Trophoblast cell (in vitro differentiated cells and primary cell): Measurements from ENCODE around the gene LIF.

Source experiments
- DNase-seq, 2 donors: peaks; one replicate each; pipeline ENCODE4 v3.0.0-alpha.2; 2016
- H2AFZ ChIP-seq: 2 replicates; pipeline ENCODE4 v1.6.1; 2013; ENCODE audit warnings: low read length, moderate library complexity, mild to moderate bottlenecking; ENCODE audit not compliant: insufficient read depth, poor library complexity
- H2AK5ac ChIP-seq: 2 replicates; pipeline ENCODE4 v1.6.1; 2013; ENCODE audit warnings: mild to moderate bottlenecking, low read length
- H2BK120ac ChIP-seq: 2 replicates; pipeline ENCODE4 v1.6.1; 2013; ENCODE audit warnings: low read length, mild to moderate bottlenecking, moderate library complexity; ENCODE audit not compliant: insufficient read depth, poor library complexity
- H2BK12ac ChIP-seq: 2 replicates; pipeline ENCODE4 v1.6.1; 2013; ENCODE audit warnings: mild to moderate bottlenecking, low read length, moderate library complexity
- H2BK5ac ChIP-seq: 2 replicates; pipeline ENCODE4 v1.6.1; 2013; ENCODE audit warnings: low read length, low read depth, moderate library complexity, mild to moderate bottlenecking; ENCODE audit not compliant: poor library complexity
- H3K14ac ChIP-seq: 2 replicates; pipeline ENCODE4 v1.6.1; 2013; ENCODE audit warnings: mild to moderate bottlenecking, low read length
- H3K18ac ChIP-seq: 2 replicates; pipeline ENCODE4 v1.6.1; 2013; ENCODE audit warnings: mild to moderate bottlenecking, low read length
- H3K23ac ChIP-seq: 2 replicates; pipeline ENCODE4 v1.6.1; 2013; ENCODE audit warnings: low read length
- H3K27ac ChIP-seq: 2 replicates; pipeline ENCODE4 v1.5.1; 2013; ENCODE audit warnings: low read depth, mild to moderate bottlenecking, inconsistent platforms, low read length, moderate library complexity
- H3K27me3 ChIP-seq: 2 replicates; pipeline ENCODE4 v1.6.1; 2013; ENCODE audit warnings: inconsistent platforms, mild to moderate bottlenecking, low read length, moderate library complexity; ENCODE audit not compliant: insufficient read depth
- H3K36me3 ChIP-seq, 2 experiments: 1 replicate in 1 of 2; 2 replicates in 1 of 2; pipeline ENCODE4 v1.6.1; 2013; ENCODE audit warnings: low read length in 2 of 2, mild to moderate bottlenecking in 2 of 2, moderate library complexity in 1 of 2; ENCODE audit not compliant: insufficient read depth in 2 of 2, control insufficient read depth in 1 of 2
- H3K4ac ChIP-seq: 2 replicates; pipeline ENCODE4 v1.6.1; 2013; ENCODE audit warnings: low read depth, mild to moderate bottlenecking, low read length, moderate library complexity
- H3K4me1 ChIP-seq, 2 experiments: 1 replicate in 1 of 2; 2 replicates in 1 of 2; pipeline ENCODE4 v1.6.1; 2013; ENCODE audit warnings: low read length in 2 of 2, mild to moderate bottlenecking in 2 of 2, moderate library complexity in 1 of 2; ENCODE audit not compliant: insufficient read depth in 2 of 2, control insufficient read depth in 1 of 2
- H3K4me2 ChIP-seq: 2 replicates; pipeline ENCODE4 v1.6.1; 2013; ENCODE audit warnings: inconsistent platforms, mild to moderate bottlenecking, low read length, moderate library complexity
- H3K4me3 ChIP-seq: 2 replicates; pipeline ENCODE4 v1.5.1; 2013; ENCODE audit warnings: mild to moderate bottlenecking, low read depth, low read length, inconsistent platforms
- H3K79me1 ChIP-seq: one replicate; pipeline ENCODE4 v1.6.1; 2013; ENCODE audit warnings: low read length
- H3K79me2 ChIP-seq: 2 replicates; pipeline ENCODE4 v1.6.1; 2013; ENCODE audit warnings: low read length, mild to moderate bottlenecking; ENCODE audit not compliant: control insufficient read depth, insufficient read depth, poor library complexity
- H3K9ac ChIP-seq: 2 replicates; pipeline ENCODE4 v1.6.1; 2013; ENCODE audit warnings: mild to moderate bottlenecking, low read length
- H3K9me3 ChIP-seq: 2 replicates; pipeline ENCODE4 v1.6.1; 2013; ENCODE audit warnings: low read depth, mild to moderate bottlenecking, control low read depth, inconsistent platforms, low read length; ENCODE audit not compliant: insufficient read depth
- H4K12ac ChIP-seq: 2 replicates; pipeline ENCODE4 v1.6.1; 2013; ENCODE audit warnings: low read depth, mild to moderate bottlenecking, low read length, moderate library complexity
- H4K8ac ChIP-seq: 2 replicates; pipeline ENCODE4 v1.6.1; 2013; ENCODE audit warnings: low read depth, mild to moderate bottlenecking, low read length, moderate library complexity
- H4K91ac ChIP-seq: one replicate; pipeline ENCODE4 v1.6.1; 2013; ENCODE audit warnings: low read depth, mild to moderate bottlenecking, low read length, moderate library complexity
- WGBS: extraction: QIAGEN DNeasy Blood & Tissue Kit; methylation state at CpG from one replicate; pipeline ENCODE4 v1.1.7; 2013; ENCODE audit warnings: missing lambda C conversion rate; ENCODE audit not compliant: insufficient read length, insufficient coverage; ENCODE audit errors: extremely low coverage; 5-methylcytosine and 5-hydroxymethylcytosine counted together

LIF gene

DNA sequence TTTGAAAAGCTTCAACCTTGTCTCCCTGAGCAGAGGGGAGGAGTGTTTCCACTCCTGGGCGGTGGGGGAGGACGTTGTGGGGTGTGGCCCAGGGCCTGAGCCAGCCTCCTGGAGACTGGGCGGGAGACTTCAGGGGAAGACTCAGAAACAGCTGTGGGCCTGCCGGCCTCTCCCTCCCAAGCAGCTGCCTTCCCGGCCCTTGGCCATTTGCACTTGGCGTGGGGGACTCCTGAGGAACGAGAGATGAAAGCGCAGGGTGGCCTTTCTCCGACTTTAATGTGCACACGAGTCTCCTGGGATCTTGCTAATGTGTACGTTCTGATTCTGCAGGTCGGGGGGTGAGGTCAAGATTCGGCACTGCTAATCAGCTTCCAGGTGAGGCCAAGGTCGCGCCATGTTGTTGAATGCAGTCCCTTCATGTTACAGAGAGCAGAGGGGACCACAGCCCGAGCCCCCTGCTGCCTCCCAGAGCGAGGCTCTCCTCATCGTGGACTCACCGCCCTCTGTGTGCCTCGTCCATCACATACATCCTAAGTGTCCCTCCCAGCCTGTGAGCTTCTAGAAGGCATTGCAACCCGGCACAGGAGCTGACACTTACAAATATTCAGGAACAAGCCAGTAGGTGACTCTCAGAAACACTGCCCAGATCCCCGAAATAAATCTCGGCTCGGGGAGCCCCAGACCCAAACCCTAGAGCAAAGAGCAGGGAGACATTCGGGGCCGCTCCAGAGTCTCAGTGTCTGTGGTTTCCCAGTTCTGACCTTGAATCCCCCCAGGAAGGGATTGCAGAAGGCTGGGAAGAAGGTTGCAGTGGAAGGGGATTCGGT is 7.7 kb downstream of the LIF start:
- Histone ChIP-seq H2AK5ac (no peak overlapping the region), H3K4me1 (peaks cover 20 to 22% of the 10 kb centered on the region in 2 experiments), H3K9me3 (no peaks in the 10 kb centered on the region), H2BK120ac (no peak overlapping the region), H3K23ac (no peak overlapping the region), H3K4ac (no peak overlapping the region), H4K8ac (no peak overlapping the region), H3K18ac (no peak overlapping the region), H3K14ac (peak overlapping the region; percentile 13), H3K27ac (no peak overlapping the region), H4K91ac (no peak overlapping the region), H3K79me2 (no peaks in the 10 kb centered on the region), H3K4me3 (no peak overlapping the region), H2BK12ac (peak overlapping the region; percentile 16), H2BK5ac (no peak overlapping the region), H2AFZ (no peak overlapping the region), H4K12ac (no peak overlapping the region), H3K36me3 (peaks cover 0 to 3% of the 10 kb centered on the region in 2 experiments), H3K27me3 (no peaks in the 10 kb centered on the region), H3K4me2 (no peak overlapping the region), H3K9ac (no peak overlapping the region), H3K79me1 (peaks cover 20% of the 10 kb centered on the region)
- DNase-seq, result no peak
- WGBS, result no CpG with 5 or more reads among the region's 27 CpGs

DNA sequence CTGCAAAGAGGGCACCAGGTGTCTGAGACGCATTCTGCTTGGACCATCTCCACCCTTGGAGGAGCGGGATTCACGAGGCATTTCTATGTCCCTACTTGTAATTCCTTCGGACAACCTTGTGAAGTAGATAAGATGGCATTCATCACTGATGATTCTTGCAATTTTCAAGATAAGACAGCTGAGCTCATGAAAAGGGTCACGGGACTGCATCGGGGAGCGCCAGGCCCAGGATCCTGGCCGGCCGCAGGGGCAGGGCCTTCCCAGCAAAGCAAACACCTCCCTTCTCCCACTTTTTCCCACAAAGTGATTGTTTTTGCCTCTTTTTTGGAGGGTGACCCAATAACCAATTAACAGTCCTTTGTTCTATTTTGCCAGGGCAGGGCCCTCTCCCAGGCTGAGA is 8.4 kb downstream of the LIF start:
- H3K79me2 ChIP-seq, result no peaks in the 10 kb centered on the region
- H3K4me3 ChIP-seq, result no peak overlapping the region
- H3K79me1 ChIP-seq, result peaks cover 20% of the 10 kb centered on the region
- no peak overlapping the region for H4K12ac ChIP-seq
- no peak overlapping the region for H2BK120ac ChIP-seq
- no peak overlapping the region for H3K27ac ChIP-seq
- no peak overlapping the region for H3K4me2 ChIP-seq
- no peak overlapping the region for H3K9ac ChIP-seq
- no peaks in the 10 kb centered on the region for H3K27me3 ChIP-seq
- peaks cover 20 to 22% of the 10 kb centered on the region in 2 experiments for H3K4me1 ChIP-seq
- H2BK5ac ChIP-seq, result no peak overlapping the region
- no peak for DNase-seq
- H4K8ac ChIP-seq, result no peak overlapping the region
- no peaks in the 10 kb centered on the region for H3K36me3 ChIP-seq
- no peak overlapping the region for H3K14ac ChIP-seq
- no peak overlapping the region for H3K23ac ChIP-seq
- no peak overlapping the region for H3K18ac ChIP-seq
- no peak overlapping the region for H2AK5ac ChIP-seq
- no CpG with 5 or more reads among the region's 9 CpGs for WGBS
- peak overlapping the region; percentile 28 for H2BK12ac ChIP-seq
- H4K91ac ChIP-seq, result peak overlapping the region; percentile 16
- no peak overlapping the region for H2AFZ ChIP-seq
- no peak overlapping the region for H3K4ac ChIP-seq
- no peaks in the 10 kb centered on the region for H3K9me3 ChIP-seq

DNA sequence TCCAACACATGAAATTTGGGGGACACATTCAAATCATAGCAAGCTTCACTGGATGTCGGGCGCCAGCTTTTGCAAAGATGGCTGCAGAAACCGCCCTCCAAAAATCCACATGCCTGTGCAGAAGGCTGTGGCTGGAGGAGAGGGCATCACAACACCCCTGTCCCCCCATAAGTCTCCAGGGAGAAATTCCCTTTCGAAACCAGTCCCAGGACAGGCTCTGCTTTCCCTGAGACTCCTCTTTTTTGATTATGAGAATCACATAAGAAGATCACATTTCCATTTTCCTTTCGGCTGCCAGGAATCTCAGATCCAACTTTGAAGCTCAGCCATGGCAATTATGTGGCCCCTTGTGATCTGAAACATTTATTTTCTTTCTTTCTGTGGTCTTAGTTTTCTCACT is 9.7 kb downstream of the LIF start:
- H3K9ac ChIP-seq, result no peak overlapping the region
- no peak overlapping the region for H3K23ac ChIP-seq
- peak overlapping the region; percentile 18 for H3K14ac ChIP-seq
- no peaks in the 10 kb centered on the region for H3K79me2 ChIP-seq
- peak overlapping the region; percentile 80 for H4K91ac ChIP-seq
- no peak for DNase-seq
- H3K18ac ChIP-seq, result no peak overlapping the region
- peak overlapping the region; percentile 74 for H2BK12ac ChIP-seq
- H3K4me2 ChIP-seq, result no peak overlapping the region
- no peaks in the 10 kb centered on the region for H3K9me3 ChIP-seq
- H2AFZ ChIP-seq, result no peak overlapping the region
- no peak overlapping the region for H4K12ac ChIP-seq
- no peak overlapping the region for H3K27ac ChIP-seq
- H3K4me1 ChIP-seq, result peaks cover 22 to 28% of the 10 kb centered on the region in 2 experiments
- no peak overlapping the region for H4K8ac ChIP-seq
- H2AK5ac ChIP-seq, result no peak overlapping the region
- peaks cover 19% of the 10 kb centered on the region for H3K79me1 ChIP-seq
- no peak overlapping the region for H3K4me3 ChIP-seq
- H3K36me3 ChIP-seq, result no peaks in the 10 kb centered on the region
- H2BK120ac ChIP-seq, result no peak overlapping the region
- WGBS, result no CpG with 5 or more reads among the region's 5 CpGs
- no peak overlapping the region for H3K4ac ChIP-seq
- peak overlapping the region; percentile 58 for H2BK5ac ChIP-seq
- no peaks in the 10 kb centered on the region for H3K27me3 ChIP-seq

DNA sequence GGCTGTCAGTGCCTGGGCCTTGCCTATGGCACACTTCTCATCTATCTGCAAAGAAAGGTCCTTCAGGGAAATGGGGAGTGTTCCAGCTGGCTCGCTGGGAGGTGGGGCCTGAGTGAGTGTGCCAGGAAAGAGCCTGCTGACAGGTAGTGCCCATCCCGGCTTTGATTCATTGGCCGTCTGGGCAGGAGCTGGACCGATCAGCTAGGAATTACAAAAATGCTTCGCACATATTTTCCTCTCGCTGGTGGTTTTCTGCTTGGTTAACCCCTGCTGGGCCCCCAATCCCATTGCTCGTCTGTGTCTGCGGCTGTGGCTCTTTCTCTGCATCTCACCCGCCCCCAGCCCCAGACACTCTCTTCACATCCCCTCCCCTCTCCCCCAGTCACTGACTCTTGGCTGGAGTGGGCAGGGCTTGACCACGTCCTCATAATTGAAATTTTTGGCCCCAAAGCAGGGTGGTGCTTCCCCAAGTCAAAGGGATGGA is 10.8 kb downstream of the LIF start:
- peak overlapping the region; percentile 29 for H3K4me2 ChIP-seq
- H3K9me3 ChIP-seq, result no peaks in the 10 kb centered on the region
- H4K91ac ChIP-seq, result peak overlapping the region; percentile 80
- H2AFZ ChIP-seq, result peak overlapping the region; percentile 10
- H3K79me2 ChIP-seq, result no peaks in the 10 kb centered on the region
- no CpG with 5 or more reads among the region's 10 CpGs for WGBS
- DNase-seq, result no peak
- peak overlapping the region; percentile 74 for H2BK12ac ChIP-seq
- no peak overlapping the region for H4K12ac ChIP-seq
- H3K27ac ChIP-seq, result peak overlapping the region; percentile 71
- no peak overlapping the region for H3K4ac ChIP-seq
- H2AK5ac ChIP-seq, result no peak overlapping the region
- H3K4me3 ChIP-seq, result no peak overlapping the region
- H4K8ac ChIP-seq, result peak overlapping the region; percentile 52
- H3K36me3 ChIP-seq, result no peaks in the 10 kb centered on the region
- peak overlapping the region; percentile 49 for H2BK5ac ChIP-seq
- H3K9ac ChIP-seq, result no peak overlapping the region
- H3K27me3 ChIP-seq, result no peaks in the 10 kb centered on the region
- H3K4me1 ChIP-seq, result peaks cover 22% of the 10 kb centered on the region in 2 experiments
- peak overlapping the region; percentile 59 for H3K14ac ChIP-seq
- H3K18ac ChIP-seq, result no peak overlapping the region
- peak overlapping the region; percentile 71 for H2BK120ac ChIP-seq
- no peak overlapping the region for H3K23ac ChIP-seq
- H3K79me1 ChIP-seq, result peaks cover 16% of the 10 kb centered on the region
